WTC11 (cell line): ENCODE data around the gene KIAA1328. TPM values are rescaled to one million over a fixed set of nuclear protein-coding genes. Genes with fewer than 3 reads are reported as not detected.

Experiments
- ATAC-seq: fragments of 200-7000 bp; cut with Tn5 transposase; 2 replicates; pipeline ENCODE4 v1.10.0; 2021; ENCODE audit warnings: mild to moderate bottlenecking, moderate library complexity
- CTCF ChIA-PET: fragments of 300-600 bp; sonication (Branson Sonifier 250); formaldehyde crosslinking; loops from one replicate; lab custom pipeline; 2021; ENCODE audit warnings: antibody characterized with exemption; lab: Charles Lee
- POLR2A ChIA-PET: fragments of 350-600 bp; sonication (Branson Sonifier 250); formaldehyde crosslinking; loops from one replicate; lab custom pipeline; 2021; ENCODE audit warnings: antibody characterized with exemption; lab: Charles Lee
- DNase-seq: peaks from one replicate; pipeline ENCODE4 v3.0.0; 2021; ENCODE audit warnings: low spot score
- H3K27ac Mint-ChIP-seq: 2 replicates; pipeline ENCODE4 v1.8.0; 2021; ENCODE audit warnings: mixed read lengths
- H3K27me3 Mint-ChIP-seq: 2 replicates; pipeline ENCODE4 v1.8.0; 2021; ENCODE audit warnings: low read depth, mild to moderate bottlenecking, moderate library complexity, mixed read lengths
- H3K36me3 Mint-ChIP-seq: 2 replicates; pipeline ENCODE4 v1.8.0; 2021; ENCODE audit warnings: mixed read lengths
- H3K4me1 Mint-ChIP-seq: 2 replicates; pipeline ENCODE4 v1.8.0; 2022; ENCODE audit warnings: mixed read lengths
- H3K4me3 Mint-ChIP-seq: 2 replicates; pipeline ENCODE4 v1.8.0; 2021; ENCODE audit warnings: mild to moderate bottlenecking, moderate library complexity, mixed read lengths
- H3K9me3 Mint-ChIP-seq: 2 replicates; pipeline ENCODE4 v1.8.0; 2021; ENCODE audit warnings: mixed read lengths
- CDX4 ChIP-seq: fragments of 250-450 bp; sonication (Bioruptor Pico); IDR thresholded peaks from 2 replicates; pipeline ENCODE4 v1.9.0; 2021; ENCODE audit warnings: moderate library complexity, mild to moderate bottlenecking, inconsistent platforms, borderline replicate concordance
- CREB1 ChIP-seq: sonication (generic); formaldehyde crosslinking; IDR thresholded peaks from 2 replicates; pipeline ENCODE4 v1.8.0; 2023; ENCODE audit warnings: mild to moderate bottlenecking, missing genetic modification reagents
- E2F1 ChIP-seq: sonication (generic); formaldehyde crosslinking; IDR thresholded peaks from 2 replicates; pipeline ENCODE4 v1.8.0; 2022; ENCODE audit warnings: mild to moderate bottlenecking, missing genetic modification reagents
- ESRRA ChIP-seq: sonication (generic); formaldehyde crosslinking; IDR thresholded peaks from 2 replicates; pipeline ENCODE4 v1.8.1; 2022; ENCODE audit warnings: mild to moderate bottlenecking, missing genetic modification reagents, borderline replicate concordance
- FOXP4 ChIP-seq: sonication (generic); formaldehyde crosslinking; IDR thresholded peaks from 2 replicates; pipeline ENCODE4 v1.8.0; 2022; ENCODE audit warnings: mild to moderate bottlenecking, missing genetic modification reagents
- GABPB1 ChIP-seq: sonication (generic); formaldehyde crosslinking; IDR thresholded peaks from 2 replicates; pipeline ENCODE4 v1.8.1; 2023; ENCODE audit warnings: mild to moderate bottlenecking, missing genetic modification reagents
- IRF1 ChIP-seq: sonication (generic); formaldehyde crosslinking; IDR thresholded peaks from 2 replicates; pipeline ENCODE4 v1.8.0; 2023; ENCODE audit warnings: missing genetic modification reagents
- JAZF1 ChIP-seq: fragments of 250-450 bp; sonication (Bioruptor Pico); IDR thresholded peaks from 2 replicates; pipeline ENCODE4 v1.9.0; 2021; ENCODE audit warnings: moderate library complexity, mild to moderate bottlenecking, inconsistent platforms
- KAT7 ChIP-seq: sonication (generic); formaldehyde crosslinking; IDR thresholded peaks from 2 replicates; pipeline ENCODE4 v1.8.1; 2023; ENCODE audit warnings: missing genetic modification reagents, mild to moderate bottlenecking, borderline replicate concordance
- MXD4 ChIP-seq: fragments of 250-450 bp; sonication (Bioruptor Pico); IDR thresholded peaks from 2 replicates; pipeline ENCODE4 v1.8.0; 2021; ENCODE audit warnings: mild to moderate bottlenecking, moderate library complexity, borderline replicate concordance
- NFATC4 ChIP-seq: fragments of 250-450 bp; sonication (Bioruptor Pico); IDR thresholded peaks from 2 replicates; pipeline ENCODE4 v1.9.0; 2021; ENCODE audit warnings: mild to moderate bottlenecking
- NFE2L1 ChIP-seq: sonication (generic); formaldehyde crosslinking; IDR thresholded peaks from 2 replicates; pipeline ENCODE4 v1.8.1; 2023; ENCODE audit warnings: missing genetic modification reagents
- OVOL2 ChIP-seq: fragments of 250-450 bp; sonication (Bioruptor Pico); IDR thresholded peaks from 2 replicates; pipeline ENCODE4 v1.9.0; 2021; ENCODE audit warnings: mild to moderate bottlenecking, borderline replicate concordance
- PRDM15 ChIP-seq: sonication (generic); formaldehyde crosslinking; IDR thresholded peaks from 2 replicates; pipeline ENCODE4 v1.8.0; 2022; ENCODE audit warnings: missing genetic modification reagents
- PRRX2 ChIP-seq: fragments of 250-450 bp; sonication (Bioruptor Pico); IDR thresholded peaks from 2 replicates; pipeline ENCODE4 v1.8.0; 2021; ENCODE audit warnings: mild to moderate bottlenecking
- TCF7 ChIP-seq: sonication (generic); formaldehyde crosslinking; IDR thresholded peaks from 2 replicates; pipeline ENCODE4 v1.8.0; 2022; ENCODE audit warnings: mild to moderate bottlenecking, low read depth, missing genetic modification reagents, moderate library complexity
- TP53 ChIP-seq: sonication (generic); formaldehyde crosslinking; IDR thresholded peaks from 2 replicates; pipeline ENCODE4 v1.8.1; 2023; ENCODE audit warnings: mild to moderate bottlenecking, missing genetic modification reagents
- USF1 ChIP-seq: sonication (generic); formaldehyde crosslinking; IDR thresholded peaks from 2 replicates; pipeline ENCODE4 v1.8.0; 2022; ENCODE audit warnings: mild to moderate bottlenecking, missing genetic modification reagents
- ZNF121 ChIP-seq: sonication (generic); formaldehyde crosslinking; IDR thresholded peaks from 2 replicates; pipeline ENCODE4 v1.8.0; 2023; ENCODE audit warnings: missing genetic modification reagents
- ZNF219 ChIP-seq: sonication (generic); formaldehyde crosslinking; IDR thresholded peaks from 2 replicates; pipeline ENCODE4 v1.8.0; 2023; ENCODE audit warnings: missing genetic modification reagents, mild to moderate bottlenecking, borderline replicate concordance
- ZNF281 ChIP-seq: sonication (generic); formaldehyde crosslinking; IDR thresholded peaks from 2 replicates; pipeline ENCODE4 v1.8.0; 2023; ENCODE audit warnings: mild to moderate bottlenecking, missing genetic modification reagents
- ZNF416 ChIP-seq: fragments of 250-450 bp; sonication (Bioruptor Pico); IDR thresholded peaks from 2 replicates; pipeline ENCODE4 v1.9.0; 2021; ENCODE audit warnings: mild to moderate bottlenecking, inconsistent platforms
- ZNF423 ChIP-seq: fragments of 250-450 bp; sonication (Bioruptor Pico); IDR thresholded peaks from 2 replicates; pipeline ENCODE4 v2.1.2; 2022; ENCODE audit warnings: mild to moderate bottlenecking, moderate library complexity
- ZNF671 ChIP-seq: fragments of 250-450 bp; sonication (Bioruptor Pico); IDR thresholded peaks from 2 replicates; pipeline ENCODE4 v1.8.0; 2021; ENCODE audit warnings: mild to moderate bottlenecking
- total RNA-seq: library from RNA; stranded (reverse); gene quantifications from 3 replicates; pipeline ENCODE4 v1.2.3, GENCODE V29; 2021

Gene KIAA1328
- total RNA-seq, 1 experiment from 2014 or later: 4.8 TPM

GRCh38 chr18:36783792-36784191 is 45.1 kb upstream of the KIAA1328 start (continued):
- TF ChIP-seq GABPB1 (CRISPR knock-in tag): no peak

- Mint-ChIP-seq H3K4me3 (no peak overlapping the region), H3K4me1 (0 out of 2 replicates have a peak, but pooled peaks cover 4% of the 10 kb centered on the region), H3K27me3 (no peaks in the 10 kb centered on the region)
- no peak for ATAC-seq
- POLR2A ChIA-PET: no interaction called here
- TF ChIP-seq ZNF423 (CRISPR knock-in tag) (no peak), ZNF281 (CRISPR knock-in tag) (no peak), ZNF219 (CRISPR knock-in tag) (no peak), CDX4 (CRISPR knock-in tag) (no peak), PRRX2 (CRISPR knock-in tag) (no peak), E2F1 (CRISPR knock-in tag) (no peak), KAT7 (CRISPR knock-in tag) (no peak), NFATC4 (CRISPR knock-in tag) (no peak), FOXP4 (CRISPR knock-in tag) (no peak), NFE2L1 (CRISPR knock-in tag) (no peak), ZNF416 (no peak), MXD4 (no peak), JAZF1 (no peak), ZNF671 (no peak), IRF1 (no peak), CREB1 (CRISPR knock-in tag) (no peak), ZNF121 (CRISPR knock-in tag) (no peak)
- TF ChIP-seq, all 79 proteins: peak for 0
- Mint-ChIP-seq H3K27ac (no peak overlapping the region), H3K36me3 (peaks cover 22% of the 10 kb centered on the region), H3K9me3 (no peaks in the 10 kb centered on the region; the same call in 1 of the 2 replicates)
- CTCF ChIA-PET: interaction anchor here (1.1 kb wide), 1 partner anchor 26 kb away, joined by 3 read pairs; no protein-coding TSS in a partner anchor
- DNase-seq: no peak
Measured at GRCh38 chr18:36786686-36787085, 42.2 kb upstream of the KIAA1328 start.

- H3K36me3 Mint-ChIP-seq: peaks cover 54% of the 10 kb centered on the region
- ChIA-PET CTCF (no interaction called here), POLR2A (no interaction called here)
- ATAC-seq (no peak), DNase-seq (no peak)
- H3K9me3 Mint-ChIP-seq: no peaks in the 10 kb centered on the region; the same call in 1 of the 2 replicates
- no peaks in the 10 kb centered on the region for H3K4me1 Mint-ChIP-seq
- H3K27ac Mint-ChIP-seq: no peak overlapping the region
- no peaks in the 10 kb centered on the region for H3K27me3 Mint-ChIP-seq
- no peak overlapping the region for H3K4me3 Mint-ChIP-seq
- TF ChIP-seq OVOL2 (CRISPR knock-in tag) (no peak), USF1 (CRISPR knock-in tag) (no peak), ESRRA (CRISPR knock-in tag) (no peak), PRDM15 (CRISPR knock-in tag) (no peak), TCF7 (CRISPR knock-in tag) (no peak), TP53 (CRISPR knock-in tag) (no peak), ZNF671 (no peak)
Measured at GRCh38 chr18:36792634-36793283, 36.2 kb upstream of the KIAA1328 start.
